PFSK-1 (cell line): ENCODE measurements around the gene ROBO2.

Source experiments
- FOXP2 ChIP-seq: optimal IDR thresholded peaks from 2 replicates; pipeline ENCODE3; 2011; ENCODE audit warnings: borderline replicate concordance, control low read depth, inconsistent platforms; ENCODE audit not compliant: insufficient read depth; ENCODE audit errors: extremely low read length, extremely low read depth
- POLR2AphosphoS5 ChIP-seq: IDR thresholded peaks from 2 replicates; pipeline ENCODE4 v1.6.1; 2012; ENCODE audit warnings: low read depth, mild to moderate bottlenecking, control low read depth, low read length, moderate library complexity
- REST ChIP-seq, 2 experiments: IDR thresholded peaks; 2 replicates each; pipeline versions ENCODE4 v1.6.1 to v1.8.0; 2011 to 2012; ENCODE audit warnings: low read depth in 2 of 2, low read length in 2 of 2, control low read depth in 1 of 2, inconsistent platforms in 1 of 2, mild to moderate bottlenecking in 1 of 2, moderate library complexity in 1 of 2; ENCODE audit not compliant: insufficient read depth in 1 of 2
- SIN3A ChIP-seq: IDR thresholded peaks from 2 replicates; pipeline ENCODE4 v1.6.1; 2012; ENCODE audit warnings: mild to moderate bottlenecking, low read length, moderate library complexity, borderline replicate concordance; ENCODE audit not compliant: insufficient read depth
- TAF1 ChIP-seq: IDR thresholded peaks from 2 replicates; pipeline ENCODE4 v1.6.1; 2012; ENCODE audit warnings: low read length, control low read depth, borderline replicate concordance; ENCODE audit not compliant: insufficient read depth

ROBO2 gene

DNA sequence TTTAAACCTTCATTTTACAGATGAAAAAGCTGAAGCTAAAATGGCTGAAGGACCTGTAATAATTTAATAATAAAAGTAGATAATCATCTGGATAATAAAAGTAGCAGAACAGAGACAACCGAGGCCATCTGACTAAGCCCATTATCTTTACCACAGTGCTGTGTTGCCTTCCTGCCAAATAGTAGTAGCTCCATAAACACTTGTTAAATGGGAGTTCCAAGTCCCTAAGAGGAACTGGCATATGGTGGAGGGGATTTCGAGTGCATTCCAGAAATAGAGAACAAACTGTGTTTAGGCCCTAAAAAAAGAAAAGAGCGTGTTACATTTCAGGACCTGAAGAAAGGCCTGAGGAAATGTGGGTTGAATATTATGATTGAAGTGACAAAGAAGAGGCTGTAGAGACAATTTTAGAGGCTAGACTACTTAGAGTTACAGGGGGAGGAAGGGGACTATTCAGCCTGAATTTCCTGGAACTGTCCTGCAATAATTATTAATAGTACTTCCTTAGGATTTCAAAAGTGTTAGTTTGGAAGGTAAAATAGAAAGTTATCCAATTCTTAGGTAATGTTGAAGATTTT lies 424.3 kb downstream of the ROBO2 start:
- TF ChIP-seq TAF1 (no peak), POLR2AphosphoS5 (no peak), SIN3A (no peak), REST (IDR thresholded peaks at IDR 0.05; ENCODE audit: insufficient read depth in 1 of 2, low read depth in 2 of 2, low read length in 2 of 2) (no peak), FOXP2 (no peak)

- TF ChIP-seq POLR2AphosphoS5: no peak
- no peak for TF ChIP-seq SIN3A
Observed at GRCh38 chr3:77466562-77467115, 426.7 kb downstream of the ROBO2 start.

GRCh38 chr3:77467702-77468625 lies 428.1 kb downstream of the ROBO2 start:
- TF ChIP-seq REST (IDR thresholded peaks at IDR 0.05; ENCODE audit: insufficient read depth in 1 of 2, low read depth in 2 of 2, low read length in 2 of 2) (0 out of 4 replicates have a peak, but pooled peaks of 1 of the 2 experiments have one; percentile 32), TAF1 (no peak), SIN3A (no peak), FOXP2 (no peak), POLR2AphosphoS5 (no peak)

GRCh38 chr3:77468626-77469020 lies 428.7 kb downstream of the ROBO2 start:
- no peak for TF ChIP-seq REST (IDR thresholded peaks at IDR 0.05; ENCODE audit: insufficient read depth in 1 of 2, low read depth in 2 of 2, low read length in 2 of 2)

- TF ChIP-seq TAF1 (no peak), FOXP2 (no peak), REST (IDR thresholded peaks at IDR 0.05; ENCODE audit: insufficient read depth in 1 of 2, low read depth in 2 of 2, low read length in 2 of 2) (no peak), SIN3A (no peak), POLR2AphosphoS5 (no peak)
Observed at GRCh38 chr3:77475507-77475906, 435.6 kb downstream of the ROBO2 start.
